ENCODE measurements around the gene EAF1.

The EAF1 gene

GRCh38 chr3:15488002-15488401, 60.6 kb downstream of the EAF1 start:
- no peak for DNase-seq

GRCh38 chr3:15490158-15490557, 62.8 kb downstream of the EAF1 start:
- DNase-seq, result no peak

GRCh38 chr3:15491143-15491542, 63.7 kb downstream of the EAF1 start:
- DNase-seq, result no peak
